Liver (tissue), 9 donors: ENCODE data around the gene LRMDA. TPM values are rescaled to one million over a fixed set of nuclear protein-coding genes. Genes with fewer than 3 reads are reported as not detected.

Source experiments
- DNase-seq: peaks from one replicate; pipeline ENCODE4 v3.0.0-alpha.2; 2017; ENCODE audit warnings: low spot score
- H3K27ac ChIP-seq, 2 donors: one replicate each; pipeline ENCODE4 v1.7.0; 2013; ENCODE audit warnings: inconsistent platforms in 2 of 2, low read length in 2 of 2, control low read depth in 1 of 2, low read depth in 1 of 2, mild to moderate bottlenecking in 1 of 2
- H3K27me3 ChIP-seq, 4 donors: one replicate each; pipeline versions ENCODE4 v1.6.1 to v1.7.0; 2013; ENCODE audit warnings: low read length in 3 of 4, inconsistent platforms in 1 of 4, mild to moderate bottlenecking in 1 of 4, moderate library complexity in 1 of 4; ENCODE audit not compliant: control insufficient read depth in 4 of 4, insufficient read depth in 4 of 4
- H3K36me3 ChIP-seq, 4 donors: one replicate each; pipeline versions ENCODE4 v1.6.1 to v1.7.0; 2013; ENCODE audit warnings: low read length in 3 of 4, mild to moderate bottlenecking in 3 of 4, low read depth in 1 of 4, moderate library complexity in 1 of 4; ENCODE audit not compliant: control insufficient read depth in 4 of 4, insufficient read depth in 3 of 4
- H3K4me1 ChIP-seq, 4 donors: one replicate each; pipeline versions ENCODE4 v1.6.1 to v1.7.0; 2013; ENCODE audit warnings: low read length in 3 of 4, mild to moderate bottlenecking in 3 of 4, moderate library complexity in 1 of 4; ENCODE audit not compliant: control insufficient read depth in 4 of 4, insufficient read depth in 4 of 4
- H3K4me3 ChIP-seq, 3 donors: one replicate each; pipeline versions ENCODE4 v1.6.1 to v1.7.0; 2013; ENCODE audit warnings: low read length in 3 of 3, control low read depth in 1 of 3, low read depth in 1 of 3, mild to moderate bottlenecking in 1 of 3
- H3K9ac ChIP-seq, 2 donors: one replicate each; pipeline ENCODE4 v1.7.0; 2013; ENCODE audit warnings: low read length in 2 of 2, mild to moderate bottlenecking in 2 of 2, moderate library complexity in 2 of 2, control low read depth in 1 of 2, low read depth in 1 of 2
- H3K9me3 ChIP-seq, 4 donors: one replicate each; pipeline versions ENCODE4 v1.6.1 to v1.7.0; 2013; ENCODE audit warnings: low read length in 3 of 4; ENCODE audit not compliant: control insufficient read depth in 4 of 4
- EGR1 ChIP-seq, 2 donors: IDR thresholded peaks; 2 replicates each; pipeline ENCODE4 v1.6.1; 2016 to 2018; ENCODE audit warnings: antibody characterized with exemption in 2 of 2, low read depth in 2 of 2
- FOXA1 ChIP-seq: IDR thresholded peaks from 2 replicates; pipeline ENCODE4 v1.6.1; 2016; ENCODE audit warnings: antibody characterized with exemption
- FOXA2 ChIP-seq: IDR thresholded peaks from 2 replicates; pipeline ENCODE4 v1.6.1; 2016; ENCODE audit warnings: antibody characterized with exemption
- GABPA ChIP-seq, 2 donors: IDR thresholded peaks in 1 of 2; conservative IDR thresholded peaks in 1 of 2; 2 replicates each; pipeline ENCODE4 v1.6.1; 2016; ENCODE audit warnings: antibody characterized with exemption in 2 of 2, mild to moderate bottlenecking in 1 of 2, moderate library complexity in 1 of 2
- HNF4A ChIP-seq, 2 donors: conservative IDR thresholded peaks; 2 replicates each; pipeline ENCODE4 v1.6.1; 2016; ENCODE audit warnings: antibody characterized with exemption in 2 of 2, mild to moderate bottlenecking in 2 of 2
- HNF4G ChIP-seq: IDR thresholded peaks from 2 replicates; pipeline ENCODE4 v1.6.1; 2016; ENCODE audit warnings: antibody characterized with exemption
- JUND ChIP-seq, 2 donors: IDR thresholded peaks; 2 replicates each; pipeline ENCODE4 v1.6.1; 2016; ENCODE audit warnings: antibody characterized with exemption in 2 of 2
- NR2F2 ChIP-seq: IDR thresholded peaks from 2 replicates; pipeline ENCODE4 v1.6.1; 2016; ENCODE audit warnings: antibody characterized with exemption
- RAD21 ChIP-seq, 2 donors: IDR thresholded peaks; 2 replicates each; pipeline ENCODE4 v1.6.1; 2016; ENCODE audit warnings: antibody characterized with exemption in 2 of 2, mild to moderate bottlenecking in 2 of 2
- RXRA ChIP-seq, 2 donors: IDR thresholded peaks; 2 replicates each; pipeline ENCODE4 v1.6.1; 2017 to 2018; ENCODE audit warnings: antibody characterized with exemption in 2 of 2, mild to moderate bottlenecking in 1 of 2
- SP1 ChIP-seq: IDR thresholded peaks from 2 replicates; pipeline ENCODE4 v1.6.1; 2018; ENCODE audit warnings: antibody characterized with exemption, mild to moderate bottlenecking
- TAF1 ChIP-seq: conservative IDR thresholded peaks from 2 replicates; pipeline ENCODE4 v1.6.1; 2016; ENCODE audit warnings: antibody characterized with exemption, mild to moderate bottlenecking
- YY1 ChIP-seq: IDR thresholded peaks from 2 replicates; pipeline ENCODE4 v1.6.1; 2016; ENCODE audit warnings: antibody characterized with exemption, mild to moderate bottlenecking
- polyA plus RNA-seq, 2 donors: library from polyadenylated mRNA; stranded (reverse) in 1 of 2; unstranded in 1 of 2; fragments of 200-250 nt in 1 of 2; fragments of >200 nt in 1 of 2; fragmentation: Nextera tagmentation in 1 of 2; extraction: Ambion mirVana in 1 of 2; gene quantifications; one replicate each; pipeline versions ENCODE4 v1.2.1 to v1.2.3, GENCODE V29; 2013 to 2015
- total RNA-seq, 2 donors: library from RNA; depleted of rRNA; stranded (reverse); fragments of >200 nt; gene quantifications; one replicate each; pipeline ENCODE4 v1.2.3, GENCODE V29; 2014
- TF ChIP-seq, protein P1 (sequence below): fragments of 150-350 bp; IDR thresholded peaks from 2 replicates; pipeline ENCODE4 v1.5.1; 2017; ENCODE audit warnings: improper control_type of control experiment, low read depth, low read length; ENCODE audit not compliant: missing input control
- TF ChIP-seq, protein P2 (sequence below): IDR thresholded peaks from 2 replicates; pipeline ENCODE4 v1.6.1; 2016; ENCODE audit warnings: antibody characterized with exemption, mild to moderate bottlenecking
- TF ChIP-seq, protein P3 (sequence below): IDR thresholded peaks from 2 replicates; pipeline ENCODE4 v1.6.1; 2016; ENCODE audit warnings: antibody characterized with exemption
- TF ChIP-seq, protein P4 (sequence below): IDR thresholded peaks from 2 replicates; pipeline ENCODE4 v1.6.1; 2016; ENCODE audit warnings: antibody characterized with exemption
- TF ChIP-seq, protein P5 (sequence below): IDR thresholded peaks from 2 replicates; pipeline ENCODE4 v1.6.1; 2016; ENCODE audit warnings: antibody characterized with exemption
- donor health status: healthy.
- donor health status: healthy.
- donor health status: healthy.
- donor health status: healthy.
- donor health status: healthy.

LRMDA gene
- total and polyA plus RNA-seq, 4 donors, result 7.9 to 15.8 (median 11.3) TPM

DNA sequence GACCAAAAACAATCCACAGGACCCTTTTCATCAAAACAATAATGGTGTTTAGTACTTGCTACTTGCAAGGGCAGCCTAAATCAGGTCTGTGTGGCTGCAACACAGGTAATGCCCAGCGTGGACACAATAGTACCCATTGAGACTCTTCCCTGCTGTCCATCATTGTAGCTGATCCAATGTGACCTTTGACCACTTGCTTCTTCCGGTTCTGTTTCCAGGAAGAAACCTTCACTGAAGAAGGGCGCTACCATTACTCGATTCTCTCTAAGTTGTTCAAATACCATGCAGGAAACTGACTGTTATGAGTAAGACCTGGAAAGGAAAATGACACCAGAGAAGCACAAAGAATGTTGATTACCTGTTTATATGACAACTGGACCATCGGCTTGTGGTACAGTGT lies 1128.9 kb downstream of the LRMDA start (continued):
- TF ChIP-seq RAD21 (IDR thresholded peaks at IDR 0.05) (no peak), HNF4A (conservative IDR thresholded peaks at IDR 0.05) (no peak), JUND (IDR thresholded peaks at IDR 0.05) (no peak), SP1 (no peak), FOXA2 (no peak), RXRA (IDR thresholded peaks at IDR 0.05) (no peak), GABPA (IDR thresholded peaks at IDR 0.05 in 1 of 2, conservative IDR thresholded peaks at IDR 0.05 in 1 of 2) (no peak)
- TF ChIP-seq, protein P1, sequence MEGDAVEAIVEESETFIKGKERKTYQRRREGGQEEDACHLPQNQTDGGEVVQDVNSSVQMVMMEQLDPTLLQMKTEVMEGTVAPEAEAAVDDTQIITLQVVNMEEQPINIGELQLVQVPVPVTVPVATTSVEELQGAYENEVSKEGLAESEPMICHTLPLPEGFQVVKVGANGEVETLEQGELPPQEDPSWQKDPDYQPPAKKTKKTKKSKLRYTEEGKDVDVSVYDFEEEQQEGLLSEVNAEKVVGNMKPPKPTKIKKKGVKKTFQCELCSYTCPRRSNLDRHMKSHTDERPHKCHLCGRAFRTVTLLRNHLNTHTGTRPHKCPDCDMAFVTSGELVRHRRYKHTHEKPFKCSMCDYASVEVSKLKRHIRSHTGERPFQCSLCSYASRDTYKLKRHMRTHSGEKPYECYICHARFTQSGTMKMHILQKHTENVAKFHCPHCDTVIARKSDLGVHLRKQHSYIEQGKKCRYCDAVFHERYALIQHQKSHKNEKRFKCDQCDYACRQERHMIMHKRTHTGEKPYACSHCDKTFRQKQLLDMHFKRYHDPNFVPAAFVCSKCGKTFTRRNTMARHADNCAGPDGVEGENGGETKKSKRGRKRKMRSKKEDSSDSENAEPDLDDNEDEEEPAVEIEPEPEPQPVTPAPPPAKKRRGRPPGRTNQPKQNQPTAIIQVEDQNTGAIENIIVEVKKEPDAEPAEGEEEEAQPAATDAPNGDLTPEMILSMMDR, result no peak

DNA sequence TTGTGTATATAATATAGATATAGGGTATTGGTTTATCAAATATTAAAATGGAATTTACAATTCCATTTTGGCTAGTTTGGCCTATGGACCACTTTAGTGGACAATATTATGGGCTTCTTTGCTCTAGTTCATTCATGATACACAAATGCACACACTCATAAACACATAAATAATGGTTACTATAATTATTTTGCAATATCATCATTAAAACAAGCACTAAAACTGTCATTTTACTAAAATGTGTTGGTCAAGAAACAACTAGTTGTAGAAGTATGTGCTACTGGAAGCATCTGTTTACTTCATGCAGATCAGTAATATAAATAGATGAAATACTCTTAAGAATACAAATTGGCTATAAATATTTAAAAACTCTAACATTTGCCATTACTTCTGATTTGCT lies 1131.9 kb downstream of the LRMDA start:
- no peak overlapping the region for H3K9ac ChIP-seq
- no peak overlapping the region for H3K4me3 ChIP-seq
- H3K4me1 ChIP-seq, result peaks cover 0 to 14% (median 11%) of the 10 kb centered on the region in 4 donors
- no peak for DNase-seq
- TF ChIP-seq, protein P2, sequence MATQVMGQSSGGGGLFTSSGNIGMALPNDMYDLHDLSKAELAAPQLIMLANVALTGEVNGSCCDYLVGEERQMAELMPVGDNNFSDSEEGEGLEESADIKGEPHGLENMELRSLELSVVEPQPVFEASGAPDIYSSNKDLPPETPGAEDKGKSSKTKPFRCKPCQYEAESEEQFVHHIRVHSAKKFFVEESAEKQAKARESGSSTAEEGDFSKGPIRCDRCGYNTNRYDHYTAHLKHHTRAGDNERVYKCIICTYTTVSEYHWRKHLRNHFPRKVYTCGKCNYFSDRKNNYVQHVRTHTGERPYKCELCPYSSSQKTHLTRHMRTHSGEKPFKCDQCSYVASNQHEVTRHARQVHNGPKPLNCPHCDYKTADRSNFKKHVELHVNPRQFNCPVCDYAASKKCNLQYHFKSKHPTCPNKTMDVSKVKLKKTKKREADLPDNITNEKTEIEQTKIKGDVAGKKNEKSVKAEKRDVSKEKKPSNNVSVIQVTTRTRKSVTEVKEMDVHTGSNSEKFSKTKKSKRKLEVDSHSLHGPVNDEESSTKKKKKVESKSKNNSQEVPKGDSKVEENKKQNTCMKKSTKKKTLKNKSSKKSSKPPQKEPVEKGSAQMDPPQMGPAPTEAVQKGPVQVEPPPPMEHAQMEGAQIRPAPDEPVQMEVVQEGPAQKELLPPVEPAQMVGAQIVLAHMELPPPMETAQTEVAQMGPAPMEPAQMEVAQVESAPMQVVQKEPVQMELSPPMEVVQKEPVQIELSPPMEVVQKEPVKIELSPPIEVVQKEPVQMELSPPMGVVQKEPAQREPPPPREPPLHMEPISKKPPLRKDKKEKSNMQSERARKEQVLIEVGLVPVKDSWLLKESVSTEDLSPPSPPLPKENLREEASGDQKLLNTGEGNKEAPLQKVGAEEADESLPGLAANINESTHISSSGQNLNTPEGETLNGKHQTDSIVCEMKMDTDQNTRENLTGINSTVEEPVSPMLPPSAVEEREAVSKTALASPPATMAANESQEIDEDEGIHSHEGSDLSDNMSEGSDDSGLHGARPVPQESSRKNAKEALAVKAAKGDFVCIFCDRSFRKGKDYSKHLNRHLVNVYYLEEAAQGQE, result no peak
- TF ChIP-seq RAD21 (IDR thresholded peaks at IDR 0.05) (no peak), EGR1 (IDR thresholded peaks at IDR 0.05; ENCODE audit: low read depth in 2 of 2) (no peak), NR2F2 (no peak), GABPA (IDR thresholded peaks at IDR 0.05 in 1 of 2, conservative IDR thresholded peaks at IDR 0.05 in 1 of 2) (no peak), TAF1 (no peak), JUND (IDR thresholded peaks at IDR 0.05) (no peak), FOXA1 (no peak), FOXA2 (no peak), HNF4G (no peak), HNF4A (conservative IDR thresholded peaks at IDR 0.05) (no peak), RXRA (IDR thresholded peaks at IDR 0.05) (no peak), SP1 (no peak), YY1 (no peak)
- TF ChIP-seq, protein P3, sequence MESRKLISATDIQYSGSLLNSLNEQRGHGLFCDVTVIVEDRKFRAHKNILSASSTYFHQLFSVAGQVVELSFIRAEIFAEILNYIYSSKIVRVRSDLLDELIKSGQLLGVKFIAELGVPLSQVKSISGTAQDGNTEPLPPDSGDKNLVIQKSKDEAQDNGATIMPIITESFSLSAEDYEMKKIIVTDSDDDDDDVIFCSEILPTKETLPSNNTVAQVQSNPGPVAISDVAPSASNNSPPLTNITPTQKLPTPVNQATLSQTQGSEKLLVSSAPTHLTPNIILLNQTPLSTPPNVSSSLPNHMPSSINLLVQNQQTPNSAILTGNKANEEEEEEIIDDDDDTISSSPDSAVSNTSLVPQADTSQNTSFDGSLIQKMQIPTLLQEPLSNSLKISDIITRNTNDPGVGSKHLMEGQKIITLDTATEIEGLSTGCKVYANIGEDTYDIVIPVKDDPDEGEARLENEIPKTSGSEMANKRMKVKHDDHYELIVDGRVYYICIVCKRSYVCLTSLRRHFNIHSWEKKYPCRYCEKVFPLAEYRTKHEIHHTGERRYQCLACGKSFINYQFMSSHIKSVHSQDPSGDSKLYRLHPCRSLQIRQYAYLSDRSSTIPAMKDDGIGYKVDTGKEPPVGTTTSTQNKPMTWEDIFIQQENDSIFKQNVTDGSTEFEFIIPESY, result no peak
- TF ChIP-seq, protein P4, sequence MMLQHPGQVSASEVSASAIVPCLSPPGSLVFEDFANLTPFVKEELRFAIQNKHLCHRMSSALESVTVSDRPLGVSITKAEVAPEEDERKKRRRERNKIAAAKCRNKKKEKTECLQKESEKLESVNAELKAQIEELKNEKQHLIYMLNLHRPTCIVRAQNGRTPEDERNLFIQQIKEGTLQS, result no peak
- TF ChIP-seq, protein P1, result no peak
- TF ChIP-seq, protein P5, sequence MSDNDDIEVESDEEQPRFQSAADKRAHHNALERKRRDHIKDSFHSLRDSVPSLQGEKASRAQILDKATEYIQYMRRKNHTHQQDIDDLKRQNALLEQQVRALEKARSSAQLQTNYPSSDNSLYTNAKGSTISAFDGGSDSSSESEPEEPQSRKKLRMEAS, result no peak
- H3K27ac ChIP-seq, result no peak overlapping the region
- no peaks in the 10 kb centered on the region for H3K9me3 ChIP-seq
- no peaks in the 10 kb centered on the region for H3K27me3 ChIP-seq
- H3K36me3 ChIP-seq, result no peaks in the 10 kb centered on the region
